K562 (cell line): ENCODE measurements around the gene NPB. TPM values are rescaled to one million over a fixed set of nuclear protein-coding genes. Genes with fewer than 3 reads are reported as not detected.
A peak's percentile ranks its signal among the peaks of the same experiment; 100 is the strongest.

Experiments
- JUNB ChIP-seq: fragments of 450-650 bp; formaldehyde crosslinking; conservative IDR thresholded peaks from 2 replicates; pipeline ENCODE4 v1.4.0; 2020; ENCODE audit warnings: mild to moderate bottlenecking
- KHSRP ChIP-seq: fragments of 450-650 bp; IDR thresholded peaks from 2 replicates; pipeline ENCODE4 v1.6.1; 2017
- L3MBTL2 ChIP-seq: fragments of 450-650 bp; IDR thresholded peaks from 2 replicates; pipeline ENCODE4 v1.6.1; 2016; ENCODE audit warnings: mild to moderate bottlenecking, moderate library complexity
- MEIS2 ChIP-seq: fragments of 450-650 bp; IDR thresholded peaks from 2 replicates; pipeline ENCODE4 v1.6.1; 2014; ENCODE audit warnings: mild to moderate bottlenecking; ENCODE audit not compliant: partially characterized antibody
- MTA2 ChIP-seq: fragments of 450-650 bp; IDR thresholded peaks from 2 replicates; pipeline ENCODE4 v1.6.1; 2016; ENCODE audit warnings: low read depth
- POLR2G ChIP-seq: fragments of 200-400 bp; formaldehyde crosslinking; IDR thresholded peaks from 2 replicates; pipeline ENCODE4 v1.6.1; 2017; ENCODE audit warnings: low read depth, mild to moderate bottlenecking, antibody characterized with exemption, low read length, moderate library complexity
- PTBP1 ChIP-seq: fragments of 200-400 bp; formaldehyde crosslinking; IDR thresholded peaks from 2 replicates; pipeline ENCODE4 v1.6.1; 2017; ENCODE audit warnings: low read depth, low read length
- RBFOX2 ChIP-seq: fragments of 200-400 bp; formaldehyde crosslinking; IDR thresholded peaks from 2 replicates; pipeline ENCODE4 v1.6.1; 2017; ENCODE audit warnings: low read depth, mild to moderate bottlenecking, low read length, moderate library complexity
- SAP30 ChIP-seq: fragments of 200-600 bp; sonication (generic); IDR thresholded peaks from 2 replicates; pipeline ENCODE4 v1.6.1; 2012; ENCODE audit warnings: borderline replicate concordance, low read depth, mild to moderate bottlenecking, moderate library complexity, low read length, control low read depth, inconsistent platforms; ENCODE audit not compliant: insufficient read depth, poor library complexity, severe bottlenecking
- TAF7 ChIP-seq: fragments of 450-650 bp; IDR thresholded peaks from 2 replicates; pipeline ENCODE4 v1.6.1; 2016; ENCODE audit warnings: missing genetic modification characterization, missing compliant biosample characterization
- ZNF121 ChIP-seq: sonication (generic); formaldehyde crosslinking; conservative IDR thresholded peaks from 2 replicates; pipeline ENCODE4 v1.8.0; 2022; ENCODE audit warnings: missing genetic modification reagents
- polyA plus RNA-seq, 8 experiments: library from polyadenylated mRNA; depleted of rRNA in 4 of 8; stranded (reverse) in 5 of 8; unstranded in 3 of 8; fragments of >200 nt; fragmentation: Nextera tagmentation in 2 of 8; fragmentation: Illumina TruSeq in 1 of 8; extraction: Ambion mirVana in 2 of 8; extraction: Trizol in 1 of 8; gene quantifications; 2 replicates each; pipeline versions ENCODE4 v1.2.1 to v1.2.3, GENCODE V29; 2011 to 2014; ENCODE audit warnings: inconsistent platforms in 1 of 8, missing spikeins in 1 of 8
- total RNA-seq, 7 experiments: library from RNA; depleted of rRNA in 6 of 7; stranded (reverse); fragments of >200 nt in 6 of 7; fragmentation: Illumina TruSeq in 2 of 7; extraction: Trizol in 2 of 7; gene quantifications; 2 replicates each; pipeline versions ENCODE4 v1.2.1 to v1.2.3, GENCODE V29; 2011 to 2021; ENCODE audit warnings: low replicate concordance in 1 of 7
- TF ChIP-seq, protein P1 (sequence below): fragments of 450-650 bp; IDR thresholded peaks from 2 replicates; pipeline ENCODE4 v1.6.1; 2016; ENCODE audit warnings: mild to moderate bottlenecking, moderate library complexity
- TF ChIP-seq, protein P2 (sequence below): conservative IDR thresholded peaks from 2 replicates; pipeline ENCODE4 v1.6.1; 2011; ENCODE audit warnings: low read depth, mild to moderate bottlenecking, low read length; ENCODE audit not compliant: control insufficient read depth
- TF ChIP-seq, protein P3 (sequence below): fragments of 450-650 bp; formaldehyde crosslinking; conservative IDR thresholded peaks from 2 replicates; pipeline ENCODE4 v1.4.0; 2022; ENCODE audit warnings: mild to moderate bottlenecking, missing genetic modification characterization

NPB gene
- total and polyA plus RNA-seq, 9 of the 15 experiments (the other 6 are each of a cell fraction or from before 2014, with no cell fraction given), result 0.03 to 0.61 (median 0.14) TPM; not detected in 2

DNA sequence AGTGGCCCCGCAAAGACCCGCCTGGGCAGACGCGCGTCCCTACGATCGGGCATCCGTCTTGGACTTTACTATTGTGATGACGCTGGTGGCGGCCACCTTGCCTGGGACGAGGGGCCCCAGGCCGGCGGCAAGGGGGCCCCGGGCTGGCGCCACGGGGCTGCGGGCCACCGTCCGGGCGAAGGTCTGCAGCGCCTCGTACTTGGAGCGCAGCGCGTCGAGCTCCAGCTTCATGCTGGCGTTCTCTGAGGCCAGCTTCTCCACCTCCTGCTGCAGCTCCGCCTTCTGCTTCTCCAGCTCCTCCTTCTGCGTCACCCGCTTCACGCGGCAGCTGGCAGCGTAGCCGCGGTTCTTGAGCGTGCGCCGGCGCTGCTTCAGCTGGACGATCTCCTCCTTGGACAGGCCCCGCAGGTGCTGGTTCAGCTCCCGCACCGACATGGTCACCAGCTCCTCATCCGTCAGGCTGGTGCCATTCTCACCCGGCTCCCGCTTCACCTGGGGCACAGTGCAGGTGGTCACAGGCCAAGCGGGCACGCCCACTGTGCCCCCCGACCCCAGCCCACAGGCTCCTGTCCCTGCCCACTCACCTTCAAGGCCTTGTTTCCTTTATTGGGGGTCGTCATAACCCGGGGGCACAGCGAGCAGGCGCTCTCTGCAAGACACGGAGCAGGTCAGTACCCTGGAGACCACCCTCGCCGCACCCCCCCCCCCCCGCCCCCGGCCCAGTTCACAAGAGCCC is 20.7 kb downstream of the NPB start (continued):
- TF ChIP-seq, protein P1, sequence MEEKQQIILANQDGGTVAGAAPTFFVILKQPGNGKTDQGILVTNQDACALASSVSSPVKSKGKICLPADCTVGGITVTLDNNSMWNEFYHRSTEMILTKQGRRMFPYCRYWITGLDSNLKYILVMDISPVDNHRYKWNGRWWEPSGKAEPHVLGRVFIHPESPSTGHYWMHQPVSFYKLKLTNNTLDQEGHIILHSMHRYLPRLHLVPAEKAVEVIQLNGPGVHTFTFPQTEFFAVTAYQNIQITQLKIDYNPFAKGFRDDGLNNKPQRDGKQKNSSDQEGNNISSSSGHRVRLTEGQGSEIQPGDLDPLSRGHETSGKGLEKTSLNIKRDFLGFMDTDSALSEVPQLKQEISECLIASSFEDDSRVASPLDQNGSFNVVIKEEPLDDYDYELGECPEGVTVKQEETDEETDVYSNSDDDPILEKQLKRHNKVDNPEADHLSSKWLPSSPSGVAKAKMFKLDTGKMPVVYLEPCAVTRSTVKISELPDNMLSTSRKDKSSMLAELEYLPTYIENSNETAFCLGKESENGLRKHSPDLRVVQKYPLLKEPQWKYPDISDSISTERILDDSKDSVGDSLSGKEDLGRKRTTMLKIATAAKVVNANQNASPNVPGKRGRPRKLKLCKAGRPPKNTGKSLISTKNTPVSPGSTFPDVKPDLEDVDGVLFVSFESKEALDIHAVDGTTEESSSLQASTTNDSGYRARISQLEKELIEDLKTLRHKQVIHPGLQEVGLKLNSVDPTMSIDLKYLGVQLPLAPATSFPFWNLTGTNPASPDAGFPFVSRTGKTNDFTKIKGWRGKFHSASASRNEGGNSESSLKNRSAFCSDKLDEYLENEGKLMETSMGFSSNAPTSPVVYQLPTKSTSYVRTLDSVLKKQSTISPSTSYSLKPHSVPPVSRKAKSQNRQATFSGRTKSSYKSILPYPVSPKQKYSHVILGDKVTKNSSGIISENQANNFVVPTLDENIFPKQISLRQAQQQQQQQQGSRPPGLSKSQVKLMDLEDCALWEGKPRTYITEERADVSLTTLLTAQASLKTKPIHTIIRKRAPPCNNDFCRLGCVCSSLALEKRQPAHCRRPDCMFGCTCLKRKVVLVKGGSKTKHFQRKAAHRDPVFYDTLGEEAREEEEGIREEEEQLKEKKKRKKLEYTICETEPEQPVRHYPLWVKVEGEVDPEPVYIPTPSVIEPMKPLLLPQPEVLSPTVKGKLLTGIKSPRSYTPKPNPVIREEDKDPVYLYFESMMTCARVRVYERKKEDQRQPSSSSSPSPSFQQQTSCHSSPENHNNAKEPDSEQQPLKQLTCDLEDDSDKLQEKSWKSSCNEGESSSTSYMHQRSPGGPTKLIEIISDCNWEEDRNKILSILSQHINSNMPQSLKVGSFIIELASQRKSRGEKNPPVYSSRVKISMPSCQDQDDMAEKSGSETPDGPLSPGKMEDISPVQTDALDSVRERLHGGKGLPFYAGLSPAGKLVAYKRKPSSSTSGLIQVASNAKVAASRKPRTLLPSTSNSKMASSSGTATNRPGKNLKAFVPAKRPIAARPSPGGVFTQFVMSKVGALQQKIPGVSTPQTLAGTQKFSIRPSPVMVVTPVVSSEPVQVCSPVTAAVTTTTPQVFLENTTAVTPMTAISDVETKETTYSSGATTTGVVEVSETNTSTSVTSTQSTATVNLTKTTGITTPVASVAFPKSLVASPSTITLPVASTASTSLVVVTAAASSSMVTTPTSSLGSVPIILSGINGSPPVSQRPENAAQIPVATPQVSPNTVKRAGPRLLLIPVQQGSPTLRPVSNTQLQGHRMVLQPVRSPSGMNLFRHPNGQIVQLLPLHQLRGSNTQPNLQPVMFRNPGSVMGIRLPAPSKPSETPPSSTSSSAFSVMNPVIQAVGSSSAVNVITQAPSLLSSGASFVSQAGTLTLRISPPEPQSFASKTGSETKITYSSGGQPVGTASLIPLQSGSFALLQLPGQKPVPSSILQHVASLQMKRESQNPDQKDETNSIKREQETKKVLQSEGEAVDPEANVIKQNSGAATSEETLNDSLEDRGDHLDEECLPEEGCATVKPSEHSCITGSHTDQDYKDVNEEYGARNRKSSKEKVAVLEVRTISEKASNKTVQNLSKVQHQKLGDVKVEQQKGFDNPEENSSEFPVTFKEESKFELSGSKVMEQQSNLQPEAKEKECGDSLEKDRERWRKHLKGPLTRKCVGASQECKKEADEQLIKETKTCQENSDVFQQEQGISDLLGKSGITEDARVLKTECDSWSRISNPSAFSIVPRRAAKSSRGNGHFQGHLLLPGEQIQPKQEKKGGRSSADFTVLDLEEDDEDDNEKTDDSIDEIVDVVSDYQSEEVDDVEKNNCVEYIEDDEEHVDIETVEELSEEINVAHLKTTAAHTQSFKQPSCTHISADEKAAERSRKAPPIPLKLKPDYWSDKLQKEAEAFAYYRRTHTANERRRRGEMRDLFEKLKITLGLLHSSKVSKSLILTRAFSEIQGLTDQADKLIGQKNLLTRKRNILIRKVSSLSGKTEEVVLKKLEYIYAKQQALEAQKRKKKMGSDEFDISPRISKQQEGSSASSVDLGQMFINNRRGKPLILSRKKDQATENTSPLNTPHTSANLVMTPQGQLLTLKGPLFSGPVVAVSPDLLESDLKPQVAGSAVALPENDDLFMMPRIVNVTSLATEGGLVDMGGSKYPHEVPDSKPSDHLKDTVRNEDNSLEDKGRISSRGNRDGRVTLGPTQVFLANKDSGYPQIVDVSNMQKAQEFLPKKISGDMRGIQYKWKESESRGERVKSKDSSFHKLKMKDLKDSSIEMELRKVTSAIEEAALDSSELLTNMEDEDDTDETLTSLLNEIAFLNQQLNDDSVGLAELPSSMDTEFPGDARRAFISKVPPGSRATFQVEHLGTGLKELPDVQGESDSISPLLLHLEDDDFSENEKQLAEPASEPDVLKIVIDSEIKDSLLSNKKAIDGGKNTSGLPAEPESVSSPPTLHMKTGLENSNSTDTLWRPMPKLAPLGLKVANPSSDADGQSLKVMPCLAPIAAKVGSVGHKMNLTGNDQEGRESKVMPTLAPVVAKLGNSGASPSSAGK, result peak; percentile 90
- TF ChIP-seq MTA2 (no peak), KHSRP (no peak), JUNB (no peak), POLR2G (peak; percentile 79), RBFOX2 (peak; percentile 80), TAF7 (tag) (no peak), MEIS2 (peak; percentile 26), SAP30 (peak; percentile 38), PTBP1 (no peak), ZNF121 (CRISPR knock-in tag) (no peak), L3MBTL2 (peak; percentile 95)
- TF ChIP-seq, protein P2, sequence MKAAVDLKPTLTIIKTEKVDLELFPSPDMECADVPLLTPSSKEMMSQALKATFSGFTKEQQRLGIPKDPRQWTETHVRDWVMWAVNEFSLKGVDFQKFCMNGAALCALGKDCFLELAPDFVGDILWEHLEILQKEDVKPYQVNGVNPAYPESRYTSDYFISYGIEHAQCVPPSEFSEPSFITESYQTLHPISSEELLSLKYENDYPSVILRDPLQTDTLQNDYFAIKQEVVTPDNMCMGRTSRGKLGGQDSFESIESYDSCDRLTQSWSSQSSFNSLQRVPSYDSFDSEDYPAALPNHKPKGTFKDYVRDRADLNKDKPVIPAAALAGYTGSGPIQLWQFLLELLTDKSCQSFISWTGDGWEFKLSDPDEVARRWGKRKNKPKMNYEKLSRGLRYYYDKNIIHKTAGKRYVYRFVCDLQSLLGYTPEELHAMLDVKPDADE, result peak; percentile 89
- TF ChIP-seq, protein P3, sequence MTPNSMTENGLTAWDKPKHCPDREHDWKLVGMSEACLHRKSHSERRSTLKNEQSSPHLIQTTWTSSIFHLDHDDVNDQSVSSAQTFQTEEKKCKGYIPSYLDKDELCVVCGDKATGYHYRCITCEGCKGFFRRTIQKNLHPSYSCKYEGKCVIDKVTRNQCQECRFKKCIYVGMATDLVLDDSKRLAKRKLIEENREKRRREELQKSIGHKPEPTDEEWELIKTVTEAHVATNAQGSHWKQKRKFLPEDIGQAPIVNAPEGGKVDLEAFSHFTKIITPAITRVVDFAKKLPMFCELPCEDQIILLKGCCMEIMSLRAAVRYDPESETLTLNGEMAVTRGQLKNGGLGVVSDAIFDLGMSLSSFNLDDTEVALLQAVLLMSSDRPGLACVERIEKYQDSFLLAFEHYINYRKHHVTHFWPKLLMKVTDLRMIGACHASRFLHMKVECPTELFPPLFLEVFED, result no peak
